ENCODE data around the gene MAP3K6.

Gene MAP3K6

DNA sequence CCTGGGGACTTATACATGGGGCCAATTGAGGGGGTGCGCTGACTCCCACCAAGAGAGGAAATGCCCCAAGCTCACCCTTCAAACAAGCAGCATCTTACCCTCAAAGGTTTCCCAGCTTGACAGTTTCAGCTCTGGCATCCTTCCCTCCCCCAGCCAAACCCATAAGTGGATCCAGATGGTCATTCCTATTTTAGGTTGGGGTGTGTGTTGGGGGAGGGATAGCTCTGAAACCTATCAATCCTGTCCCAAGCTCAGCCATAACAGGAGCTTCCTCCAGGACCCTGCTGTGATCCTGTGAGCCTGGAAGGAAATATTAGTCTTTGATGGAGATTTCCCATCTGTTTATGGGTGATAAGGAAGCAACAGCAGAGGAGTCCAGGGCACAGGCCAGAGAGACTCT is 48.2 kb downstream of the MAP3K6 start:
- no peak overlapping the region for H3K4me3 Mint-ChIP-seq
- peaks cover 24% of the 10 kb centered on the region for H3K27me3 Mint-ChIP-seq
- CTCF ChIA-PET: interaction anchor here (1.0 to 1.6 kb wide), 6 partner anchors 9 to 70 kb away, joined by 3 to 5 read pairs (median 4); no protein-coding TSS in a partner anchor
- H3K4me1 Mint-ChIP-seq: peaks cover 18% of the 10 kb centered on the region
- no peaks in the 10 kb centered on the region for H3K9me3 Mint-ChIP-seq
- no peak for DNase-seq
- H3K36me3 Mint-ChIP-seq: peaks cover 1% of the 10 kb centered on the region
- no peak overlapping the region for H3K27ac Mint-ChIP-seq

DNA sequence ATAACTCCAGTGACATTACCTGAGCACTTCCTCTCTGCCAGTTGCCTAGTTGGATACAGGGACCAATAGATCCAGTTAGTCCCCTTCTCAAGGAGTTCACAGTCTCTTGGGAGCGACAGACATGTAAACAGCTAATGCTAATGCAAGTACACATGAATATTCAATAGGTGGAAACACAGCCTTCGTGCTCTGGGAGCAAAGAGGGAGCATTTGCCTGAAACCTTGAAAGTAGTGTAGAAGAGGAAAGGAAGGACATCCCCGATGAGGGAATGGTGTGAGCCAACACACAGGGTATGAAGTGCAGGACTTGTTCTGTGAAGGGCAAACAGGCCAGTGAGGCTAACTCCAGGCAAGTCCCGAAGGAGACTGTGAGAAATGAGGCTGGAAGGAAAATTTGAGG is 48.6 kb downstream of the MAP3K6 start:
- Mint-ChIP-seq H3K27ac (no peak overlapping the region), H3K27me3 (peaks cover 24% of the 10 kb centered on the region), H3K4me3 (no peak overlapping the region), H3K9me3 (no peaks in the 10 kb centered on the region), H3K4me1 (peaks cover 15% of the 10 kb centered on the region), H3K36me3 (peaks cover 1% of the 10 kb centered on the region)
- CTCF ChIA-PET: interaction anchor here (1.0 to 2.1 kb wide), 4 partner anchors 15 to 70 kb away, joined by 3 to 9 read pairs (median 4); no protein-coding TSS in a partner anchor
- no peak for DNase-seq

DNA sequence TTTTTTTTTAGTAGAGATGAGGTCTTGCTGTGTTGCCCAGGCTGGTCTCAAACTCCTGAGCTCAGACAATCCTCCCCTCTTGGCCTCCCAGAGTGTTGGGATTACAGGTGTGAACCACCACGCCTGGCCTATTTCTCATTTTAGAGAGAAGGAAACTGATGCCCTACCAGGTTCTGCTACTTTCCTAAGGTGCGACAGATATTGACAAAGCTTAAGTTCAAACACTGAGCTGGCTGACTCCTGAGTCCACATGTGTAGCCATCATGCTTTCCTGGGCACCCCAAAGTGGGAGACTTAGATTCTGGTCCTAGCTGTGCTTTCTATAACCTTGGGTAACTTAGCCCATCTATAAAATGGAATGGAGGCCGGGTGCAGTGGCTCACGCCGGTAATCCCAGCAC is 49.9 kb downstream of the MAP3K6 start:
- Mint-ChIP-seq H3K36me3 (no peaks in the 10 kb centered on the region), H3K9me3 (no peaks in the 10 kb centered on the region), H3K4me3 (no peak overlapping the region), H3K27ac (no peak overlapping the region), H3K27me3 (peaks cover 24% of the 10 kb centered on the region), H3K4me1 (peaks cover 8% of the 10 kb centered on the region)
- CTCF ChIA-PET: interaction anchor here (1.0 to 2.1 kb wide), 3 partner anchors 20 to 65 kb away, joined by 3 to 9 read pairs (median 3); no protein-coding TSS in a partner anchor
- no peak for DNase-seq

DNA sequence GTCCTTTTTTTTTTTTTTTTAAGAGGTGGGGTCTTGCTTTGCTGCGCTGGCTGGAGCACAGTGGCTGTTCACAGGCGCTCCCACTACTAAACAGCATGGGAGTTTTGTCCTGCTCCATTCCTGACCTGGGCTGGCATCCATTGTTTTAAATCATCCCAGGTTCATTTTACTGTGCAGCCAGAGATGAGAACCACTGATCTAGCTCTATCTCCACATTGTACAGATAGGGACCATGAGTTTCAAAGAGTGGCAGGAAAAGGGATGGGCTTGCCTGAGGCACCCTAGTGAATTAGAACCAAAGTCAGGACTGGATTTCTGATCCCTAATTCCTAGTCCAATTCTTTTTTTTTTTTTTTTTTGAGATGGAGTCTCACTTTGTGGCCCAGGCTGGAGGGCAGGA is 52.0 kb downstream of the MAP3K6 start:
- Mint-ChIP-seq H3K27me3 (peaks cover 24% of the 10 kb centered on the region), H3K36me3 (no peaks in the 10 kb centered on the region), H3K4me1 (no peaks in the 10 kb centered on the region), H3K4me3 (no peak overlapping the region), H3K27ac (no peak overlapping the region), H3K9me3 (no peaks in the 10 kb centered on the region)
- no peak for DNase-seq
- CTCF ChIA-PET: interaction anchor here (0.6 to 2.3 kb wide), 5 partner anchors 11 to 74 kb away, joined by 3 to 12 read pairs (median 5); no protein-coding TSS in a partner anchor

DNA sequence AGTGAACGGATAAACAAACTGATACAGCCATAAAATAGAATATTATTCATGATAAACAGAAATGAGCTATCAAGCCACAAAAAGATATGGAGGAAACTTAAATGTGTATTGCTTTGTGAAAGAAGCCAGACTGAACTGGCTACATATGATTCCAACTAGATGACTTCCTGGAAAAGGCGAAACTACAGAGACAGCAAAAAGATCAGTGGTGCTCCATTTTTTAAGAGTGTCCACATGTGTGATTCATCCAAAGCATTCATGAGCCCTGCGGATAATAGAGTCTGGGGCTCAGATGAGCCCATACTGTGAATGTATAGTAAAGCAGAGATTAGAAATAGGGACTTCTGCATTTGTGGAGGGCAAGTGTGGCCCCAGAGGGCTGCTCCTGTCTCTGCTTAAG is 52.6 kb downstream of the MAP3K6 start:
- Mint-ChIP-seq H3K9me3 (no peaks in the 10 kb centered on the region), H3K4me3 (no peak overlapping the region), H3K27me3 (peaks cover 24% of the 10 kb centered on the region), H3K36me3 (no peaks in the 10 kb centered on the region), H3K27ac (no peak overlapping the region), H3K4me1 (no peaks in the 10 kb centered on the region)
- CTCF ChIA-PET: interaction anchor here (0.6 to 2.3 kb wide), 7 partner anchors 12 to 74 kb away, joined by 3 to 12 read pairs (median 7); no protein-coding TSS in a partner anchor
- DNase-seq: no peak

DNA sequence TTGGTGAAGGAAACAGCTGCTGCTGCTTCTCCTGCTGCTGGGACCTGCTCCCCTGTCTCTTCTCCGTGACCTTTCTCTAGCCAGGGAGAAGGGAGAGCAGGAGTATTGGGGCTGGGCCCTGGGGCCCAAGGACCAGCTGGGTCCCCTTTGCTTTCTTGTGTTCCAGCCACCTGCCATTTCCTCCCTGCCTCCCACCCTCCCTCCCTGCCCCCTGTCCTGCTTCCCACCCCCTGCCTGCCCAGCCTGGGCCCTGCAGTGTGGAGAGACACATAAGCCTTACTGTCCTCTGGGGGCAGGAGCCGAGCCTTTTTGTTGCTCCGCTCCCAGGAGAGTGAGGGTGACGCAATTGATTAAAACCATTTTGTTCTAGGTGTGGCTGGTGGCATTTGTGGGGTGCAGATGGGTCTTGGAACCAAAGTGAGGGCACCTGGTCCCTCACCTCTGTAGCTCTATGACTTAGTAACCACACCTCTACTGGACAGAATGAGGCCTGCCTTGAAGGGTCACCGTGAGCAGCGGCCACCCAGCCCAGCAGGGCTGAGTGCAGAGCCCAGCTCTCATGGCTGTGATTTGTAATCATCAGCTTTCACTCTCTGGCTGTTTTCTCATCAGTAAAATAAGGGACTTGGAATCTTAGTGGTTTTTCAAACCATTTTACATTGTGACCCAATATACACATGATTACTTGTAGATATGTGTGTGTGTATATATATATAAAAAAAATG is 58.7 kb downstream of the MAP3K6 start:
- no peak overlapping the region for H3K27ac Mint-ChIP-seq
- no peaks in the 10 kb centered on the region for H3K9me3 Mint-ChIP-seq
- CTCF ChIA-PET: interaction anchor here (0.6 to 19.6 kb wide), 5 partner anchors 10 to 262 kb away, joined by 3 to 536 read pairs (median 10); partner anchors contain the start of genes CD164L2 and GPR3
- H3K4me1 Mint-ChIP-seq: no peaks in the 10 kb centered on the region
- no peak overlapping the region for H3K4me3 Mint-ChIP-seq
- DNase-seq: no peak
- no peaks in the 10 kb centered on the region for H3K27me3 Mint-ChIP-seq
- H3K36me3 Mint-ChIP-seq: peaks cover 1% of the 10 kb centered on the region

DNA sequence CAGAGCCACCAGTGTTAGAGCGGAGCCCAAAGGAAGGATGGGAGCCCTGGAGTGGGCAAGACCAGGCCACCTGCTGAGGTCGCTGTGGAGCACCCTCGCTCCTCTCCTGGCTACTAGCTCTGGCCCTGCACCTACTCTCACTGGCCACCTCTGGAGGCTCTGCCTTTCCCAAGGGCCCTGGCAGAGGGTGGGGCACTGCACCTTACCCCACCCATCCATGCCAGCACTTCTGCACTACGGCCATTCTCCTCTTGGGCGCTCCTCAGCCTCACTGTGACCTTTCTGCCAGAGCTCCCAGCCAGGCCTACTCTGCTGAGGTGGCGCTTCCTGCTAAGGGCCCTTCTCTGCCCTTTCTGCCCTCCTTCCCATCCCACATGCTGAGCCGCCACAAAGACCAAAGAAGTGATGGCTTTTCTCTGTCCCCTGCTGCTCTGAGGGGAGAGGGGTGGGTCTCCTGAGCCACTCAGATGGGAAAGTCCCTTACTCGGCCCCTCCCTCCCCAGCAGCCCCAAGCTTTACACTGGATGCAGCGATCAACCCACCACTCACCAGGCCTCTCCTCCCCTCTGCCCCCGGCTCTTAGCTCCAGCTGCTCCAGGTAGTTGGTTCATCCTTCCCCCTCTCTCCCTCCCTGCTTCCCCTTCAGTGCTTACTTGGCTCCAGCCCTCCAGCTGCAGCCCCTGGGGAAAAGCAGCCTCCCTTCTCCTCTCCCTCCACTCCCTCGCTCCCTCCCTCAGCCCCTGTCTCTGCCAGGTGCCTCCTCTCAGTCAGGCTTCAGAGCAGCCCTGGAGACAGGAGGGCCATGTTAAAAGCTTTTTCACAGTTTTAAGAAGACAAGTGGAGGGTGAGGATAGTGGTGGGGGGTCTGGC is 59.6 kb downstream of the MAP3K6 start:
- CTCF ChIA-PET: interaction anchor here (1.8 to 19.6 kb wide), 3 partner anchors 10 to 261 kb away, joined by 5 to 536 read pairs (median 31); partner anchors contain the start of genes CD164L2 and GPR3
- Mint-ChIP-seq H3K36me3 (peaks cover 1% of the 10 kb centered on the region), H3K9me3 (no peaks in the 10 kb centered on the region), H3K27me3 (no peaks in the 10 kb centered on the region), H3K27ac (no peak overlapping the region), H3K4me1 (no peaks in the 10 kb centered on the region), H3K4me3 (no peak overlapping the region)
- DNase-seq: no peak

DNA sequence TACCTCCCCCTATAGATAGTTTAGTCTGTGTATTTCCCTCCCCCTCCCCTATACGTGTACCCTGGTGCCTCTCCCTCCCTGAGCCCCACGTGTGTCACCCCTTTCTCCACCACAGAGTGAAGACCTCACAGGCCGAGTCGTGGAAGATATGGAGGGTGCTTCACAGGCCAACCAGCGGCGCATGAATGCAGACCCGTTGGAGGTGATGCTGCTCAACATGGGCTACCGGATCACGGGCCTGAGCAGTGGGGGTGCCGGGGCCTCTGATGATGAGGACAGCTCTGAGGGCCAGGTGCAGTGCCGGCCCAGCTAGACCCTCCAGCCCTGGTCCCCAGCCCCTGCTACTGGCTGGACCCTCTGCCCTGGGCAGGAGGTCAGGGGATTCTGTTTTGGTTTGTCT is 60.7 kb downstream of the MAP3K6 start:
- Mint-ChIP-seq H3K27ac (no peak overlapping the region), H3K4me1 (no peaks in the 10 kb centered on the region), H3K27me3 (no peaks in the 10 kb centered on the region), H3K4me3 (no peak overlapping the region), H3K36me3 (peaks cover 1% of the 10 kb centered on the region), H3K9me3 (no peaks in the 10 kb centered on the region)
- CTCF ChIA-PET: interaction anchor here (0.9 to 19.6 kb wide), 4 partner anchors 10 to 260 kb away, joined by 3 to 536 read pairs (median 4); partner anchors contain the start of genes CD164L2 and GPR3
- DNase-seq: no peak
